Mammary epithelial cell (primary cell): ENCODE measurements around the gene C8A.

Experiments
- CTCF ChIP-seq, 2 donors: IDR thresholded peaks in 1 of 2; conservative IDR thresholded peaks in 1 of 2; 2 replicates each; pipeline ENCODE4 v1.5.1; 2011 to 2012; ENCODE audit warnings: inconsistent platforms in 2 of 2, low read length in 2 of 2, mild to moderate bottlenecking in 2 of 2, control low read depth in 1 of 2, low read depth in 1 of 2; ENCODE audit not compliant: insufficient read depth in 1 of 2; ENCODE audit errors: extremely low read depth in 1 of 2
- EZH2 ChIP-seq: IDR thresholded peaks from 2 replicates; pipeline ENCODE4 v1.6.1; 2012; ENCODE audit warnings: low read length, inconsistent platforms, borderline replicate concordance

DNA sequence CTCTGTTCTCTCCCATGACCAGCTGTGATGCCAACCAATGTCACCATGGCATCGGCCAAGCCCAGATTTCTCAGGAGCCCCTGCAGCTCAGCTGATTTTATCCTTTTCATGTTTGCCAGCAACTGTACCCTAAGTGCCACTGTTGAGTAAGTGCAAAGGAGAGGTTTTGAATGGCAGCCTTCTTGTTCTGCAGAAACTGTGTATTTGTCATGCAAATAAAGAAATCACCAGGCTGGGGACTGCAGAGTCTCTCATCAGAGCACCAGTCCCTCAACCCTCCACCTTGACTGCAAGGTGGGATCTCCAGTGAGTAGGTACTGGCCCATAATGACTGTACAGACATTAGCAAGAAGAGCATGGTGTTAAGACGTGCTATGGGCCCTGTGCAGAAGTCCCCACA is 84.6 kb downstream of the C8A start:
- TF ChIP-seq CTCF (conservative IDR thresholded peaks at IDR 0.05 in 1 of 2, IDR thresholded peaks at IDR 0.05 in 1 of 2; ENCODE audit: extremely low read depth in 1 of 2, insufficient read depth in 1 of 2, low read depth in 1 of 2, low read length in 2 of 2) (no peak), EZH2 (no peak)
